SK-N-SH (cell line): ENCODE measurements around the gene TBX21.

Experiments used
- EZH2phosphoT487 ChIP-seq: fragments of 200-600 bp; sonication (generic); IDR thresholded peaks from 2 replicates; pipeline ENCODE4 v1.6.1; 2017; ENCODE audit warnings: low read depth, mixed run types, mild to moderate bottlenecking, antibody characterized with exemption, moderate library complexity, borderline replicate concordance
- FOXM1 ChIP-seq: IDR thresholded peaks from 2 replicates; pipeline ENCODE4 v1.4.0; 2012; ENCODE audit warnings: low read depth, mild to moderate bottlenecking
- MXI1 ChIP-seq: IDR thresholded peaks from 2 replicates; pipeline ENCODE4 v1.6.1; 2012; ENCODE audit warnings: mild to moderate bottlenecking, low read depth, low read length, improper control_type of control experiment
- POLR2AphosphoS5 ChIP-seq: IDR thresholded peaks from 2 replicates; pipeline ENCODE4 v1.6.1; 2012; ENCODE audit warnings: low read depth, low read length
- RAD21 ChIP-seq: IDR thresholded peaks from 2 replicates; pipeline ENCODE4 v1.6.1; 2012; ENCODE audit warnings: mild to moderate bottlenecking, low read length
- REST ChIP-seq: IDR thresholded peaks from 2 replicates; pipeline ENCODE4 v1.6.1; 2012; ENCODE audit warnings: mild to moderate bottlenecking, low read depth, low read length, moderate library complexity
- RFX5 ChIP-seq: IDR thresholded peaks from 2 replicates; pipeline ENCODE4 v1.6.1; 2012; ENCODE audit warnings: mild to moderate bottlenecking, improper control_type of control experiment, low read length
- SIN3A ChIP-seq: IDR thresholded peaks from 2 replicates; pipeline ENCODE4 v1.6.1; 2012; ENCODE audit warnings: low read depth, mild to moderate bottlenecking, low read length, moderate library complexity, borderline replicate concordance
- SMC3 ChIP-seq: IDR thresholded peaks from 2 replicates; pipeline ENCODE4 v1.6.1; 2012; ENCODE audit warnings: low read depth, low read length, improper control_type of control experiment
- TCF12 ChIP-seq: IDR thresholded peaks from 2 replicates; pipeline ENCODE4 v1.4.0; 2012
- USF1 ChIP-seq: IDR thresholded peaks from 2 replicates; pipeline ENCODE4 v1.4.0; 2012; ENCODE audit warnings: low read depth, borderline replicate concordance
- TF ChIP-seq, protein P1 (sequence below): fragments of 200-600 bp; sonication (generic); IDR thresholded peaks from 2 replicates; pipeline ENCODE4 v1.6.1; 2017; ENCODE audit warnings: antibody characterized with exemption, mild to moderate bottlenecking, moderate library complexity

GRCh38 chr17:47727704-47728036, 5.4 kb upstream of the TBX21 start:
- TF ChIP-seq, protein P1, sequence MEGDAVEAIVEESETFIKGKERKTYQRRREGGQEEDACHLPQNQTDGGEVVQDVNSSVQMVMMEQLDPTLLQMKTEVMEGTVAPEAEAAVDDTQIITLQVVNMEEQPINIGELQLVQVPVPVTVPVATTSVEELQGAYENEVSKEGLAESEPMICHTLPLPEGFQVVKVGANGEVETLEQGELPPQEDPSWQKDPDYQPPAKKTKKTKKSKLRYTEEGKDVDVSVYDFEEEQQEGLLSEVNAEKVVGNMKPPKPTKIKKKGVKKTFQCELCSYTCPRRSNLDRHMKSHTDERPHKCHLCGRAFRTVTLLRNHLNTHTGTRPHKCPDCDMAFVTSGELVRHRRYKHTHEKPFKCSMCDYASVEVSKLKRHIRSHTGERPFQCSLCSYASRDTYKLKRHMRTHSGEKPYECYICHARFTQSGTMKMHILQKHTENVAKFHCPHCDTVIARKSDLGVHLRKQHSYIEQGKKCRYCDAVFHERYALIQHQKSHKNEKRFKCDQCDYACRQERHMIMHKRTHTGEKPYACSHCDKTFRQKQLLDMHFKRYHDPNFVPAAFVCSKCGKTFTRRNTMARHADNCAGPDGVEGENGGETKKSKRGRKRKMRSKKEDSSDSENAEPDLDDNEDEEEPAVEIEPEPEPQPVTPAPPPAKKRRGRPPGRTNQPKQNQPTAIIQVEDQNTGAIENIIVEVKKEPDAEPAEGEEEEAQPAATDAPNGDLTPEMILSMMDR: no peak
- no peak for TF ChIP-seq RAD21
- no peak for TF ChIP-seq REST
- no peak for TF ChIP-seq POLR2AphosphoS5
- TF ChIP-seq USF1: no peak
- no peak for TF ChIP-seq TCF12
- TF ChIP-seq MXI1: no peak
- TF ChIP-seq SMC3: no peak
- TF ChIP-seq EZH2phosphoT487: no peak
- TF ChIP-seq SIN3A: no peak
- no peak for TF ChIP-seq RFX5
- TF ChIP-seq FOXM1: no peak
